C4-2B (cell line): Measurements from ENCODE around the gene ZFYVE28.

Experiments
- CTCF ChIP-seq: fragments of 450-650 bp; conservative IDR thresholded peaks from 2 replicates; pipeline ENCODE4 v1.5.1; 2017; ENCODE audit warnings: mild to moderate bottlenecking
- ZFX ChIP-seq: fragments of 450-650 bp; IDR thresholded peaks from 2 replicates; pipeline ENCODE4 v1.6.1; 2017

- TF ChIP-seq CTCF, result no peak
- no peak for TF ChIP-seq ZFX
These were observed 19.2 kb upstream of the ZFYVE28 start for GRCh38 chr4:2437475-2438215.
